Gastrocnemius medialis (tissue), 4 donors: Measurements from ENCODE around the gene CLSTN3. TPM values are rescaled to one million over a fixed set of nuclear protein-coding genes. Genes with fewer than 3 reads are reported as not detected.

Experiments used
- ATAC-seq, 2 donors: fragments of 150-250 bp; one replicate each; pipeline ENCODE4 v1.9.1; 2016
- DNase-seq, 2 donors: peaks; one replicate each; pipeline ENCODE4 v3.0.0-alpha.2; 2019
- H3K27ac ChIP-seq, 4 donors: fragments of 200-600 bp; sonication (generic); 1 replicate in 1 of 4; 2 replicates in 3 of 4; pipeline ENCODE4 v1.5.1; 2016 to 2018; ENCODE audit warnings: mild to moderate bottlenecking in 2 of 4, moderate library complexity in 1 of 4
- H3K27me3 ChIP-seq, 3 donors: fragments of 200-600 bp; sonication (generic) in 2 of 3; 1 replicate in 1 of 3; 2 replicates in 2 of 3; pipeline versions ENCODE4 v1.5.1 to v1.6.0; 2016 to 2019; ENCODE audit warnings: mild to moderate bottlenecking in 1 of 3, moderate library complexity in 1 of 3
- H3K36me3 ChIP-seq, 2 donors: fragments of 200-600 bp; sonication (generic) in 1 of 2; one replicate each; pipeline ENCODE4 v1.5.1; 2017 to 2018
- H3K4me1 ChIP-seq, 2 donors: fragments of 200-600 bp; sonication (generic) in 1 of 2; one replicate each; pipeline ENCODE4 v1.5.1; 2016 to 2017; ENCODE audit warnings: mild to moderate bottlenecking in 2 of 2
- H3K4me3 ChIP-seq, 4 donors: fragments of 200-600 bp; sonication (generic) in 3 of 4; 1 replicate in 1 of 4; 2 replicates in 3 of 4; pipeline ENCODE4 v1.5.1; 2016 to 2019; ENCODE audit warnings: mild to moderate bottlenecking in 2 of 4
- H3K9me3 ChIP-seq, 3 donors: fragments of 200-600 bp; sonication (generic) in 2 of 3; 1 replicate in 1 of 3; 2 replicates in 2 of 3; pipeline ENCODE4 v1.5.1; 2016 to 2019
- CTCF ChIP-seq, 5 experiments: fragments of 450-650 bp in 3 of 5; fragments of 200-600 bp in 2 of 5; sonication (generic) in 2 of 5; IDR thresholded peaks in 4 of 5; conservative IDR thresholded peaks in 1 of 5; 1 replicate in 4 of 5; 2 replicates in 1 of 5; pipeline ENCODE4 v1.5.1; 2016 to 2019; ENCODE audit warnings: antibody characterized with exemption in 5 of 5, mild to moderate bottlenecking in 3 of 5, moderate library complexity in 3 of 5
- POLR2A ChIP-seq, 2 donors: fragments of 450-650 bp; IDR thresholded peaks; one replicate each; pipeline ENCODE4 v1.6.1; 2017; ENCODE audit warnings: antibody characterized with exemption in 2 of 2, mild to moderate bottlenecking in 2 of 2, moderate library complexity in 2 of 2
- in situ Hi-C, 4 donors: fragments of 200-750 bp; cut with MboI; loops; one replicate each; pipeline versions ENCODE4 v1.15.0 to v1.8.0; 2017; ENCODE audit warnings: low sequenced_read_pairs in 4 of 4
- intact Hi-C: fragments of 100-400 bp; cut with DNase I; formaldehyde crosslinking; loops from one replicate; pipeline ENCODE4 v1.15.1; 2023; ENCODE audit warnings: low total_unique reads
- total RNA-seq, 4 donors: library from RNA; depleted of rRNA; stranded (reverse); fragments of >200 nt; gene quantifications; one replicate each; pipeline versions ENCODE4 v1.1.0 to v1.2.3, GENCODE V29; 2016

The CLSTN3 gene
- total RNA-seq, 4 donors from 2014 or later = 1.2 to 3.5 (median 2.4) TPM

- no peak for TF ChIP-seq CTCF (IDR thresholded peaks at IDR 0.05 in 4 of 5, conservative IDR thresholded peaks at IDR 0.05 in 1 of 5)
- TF ChIP-seq POLR2A (IDR thresholded peaks at IDR 0.05) = no peak
- ATAC-seq (no peak), DNase-seq (no peak)
- intact Hi-C loops = no loop called here
- no peak overlapping the region for H3K4me3 ChIP-seq
- H3K36me3 ChIP-seq = no peaks in the 10 kb centered on the region
- in situ Hi-C loops = no loop called here
- peaks cover 0 to 6% (median 0%) of the 10 kb centered on the region in 3 donors for H3K27me3 ChIP-seq
- no peak overlapping the region for H3K27ac ChIP-seq
- no peaks in the 10 kb centered on the region for H3K9me3 ChIP-seq
- H3K4me1 ChIP-seq = no peaks in the 10 kb centered on the region
Measured at GRCh38 chr12:7136071-7136470, 5.9 kb downstream of the CLSTN3 start.

DNA sequence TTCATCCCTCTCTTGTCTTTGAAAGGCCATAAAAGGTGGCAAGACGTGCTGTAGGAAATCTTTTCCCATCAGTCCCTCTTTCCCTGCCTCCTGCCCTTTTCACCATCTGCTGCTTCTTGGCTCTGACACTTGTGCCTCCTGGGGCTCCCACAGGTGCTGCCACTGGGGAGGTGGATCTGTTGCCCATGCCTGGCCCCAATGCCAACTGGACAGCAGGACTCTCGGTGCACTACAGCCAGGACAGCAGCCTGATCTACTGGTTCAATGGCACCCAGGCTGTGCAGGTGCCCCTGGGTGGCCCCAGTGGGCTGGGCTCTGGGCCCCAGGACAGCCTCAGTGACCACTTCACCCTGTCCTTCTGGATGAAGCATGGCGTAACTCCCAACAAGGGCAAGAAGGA lies 6.5 kb downstream of the CLSTN3 start:
- in situ Hi-C loops = no loop called here
- H3K4me3 ChIP-seq = no peak overlapping the region
- no peaks in the 10 kb centered on the region for H3K36me3 ChIP-seq
- no peak overlapping the region for H3K27ac ChIP-seq
- no peaks in the 10 kb centered on the region for H3K4me1 ChIP-seq
- TF ChIP-seq POLR2A (IDR thresholded peaks at IDR 0.05) = no peak
- TF ChIP-seq CTCF (IDR thresholded peaks at IDR 0.05 in 4 of 5, conservative IDR thresholded peaks at IDR 0.05 in 1 of 5) = no peak
- ATAC-seq (no peak), DNase-seq (no peak)
- peaks cover 0 to 4% (median 0%) of the 10 kb centered on the region in 3 donors for H3K27me3 ChIP-seq
- intact Hi-C loops = no loop called here
- no peaks in the 10 kb centered on the region for H3K9me3 ChIP-seq

DNA sequence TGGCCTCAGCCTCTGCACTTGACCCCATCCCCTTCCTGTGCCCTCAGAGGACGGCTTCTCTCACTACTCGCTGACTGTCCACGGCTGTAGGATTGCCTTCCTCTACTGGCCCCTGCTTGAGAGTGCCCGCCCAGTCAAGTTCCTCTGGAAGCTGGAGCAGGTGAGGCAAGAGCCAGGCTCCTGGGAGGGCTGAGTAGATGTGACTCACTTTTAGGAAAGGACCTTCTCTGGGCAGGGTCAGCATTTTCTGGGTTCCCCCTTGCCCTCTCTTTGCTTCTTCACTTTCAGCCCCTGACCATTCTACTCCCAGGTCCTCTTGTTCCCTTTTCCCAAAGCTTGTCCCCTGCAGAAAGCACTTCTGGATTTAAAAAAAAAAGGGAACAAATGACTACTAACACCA lies 7.7 kb downstream of the CLSTN3 start:
- H3K27me3 ChIP-seq = no peaks in the 10 kb centered on the region
- no peak overlapping the region for H3K27ac ChIP-seq
- intact Hi-C loops (no loop called here), in situ Hi-C loops (no loop called here)
- no peaks in the 10 kb centered on the region for H3K36me3 ChIP-seq
- no peaks in the 10 kb centered on the region for H3K4me1 ChIP-seq
- no peaks in the 10 kb centered on the region for H3K9me3 ChIP-seq
- TF ChIP-seq POLR2A (IDR thresholded peaks at IDR 0.05) (no peak), CTCF (IDR thresholded peaks at IDR 0.05 in 4 of 5, conservative IDR thresholded peaks at IDR 0.05 in 1 of 5) (no peak)
- DNase-seq (no peak), ATAC-seq (no peak)
- H3K4me3 ChIP-seq = no peak overlapping the region

DNA sequence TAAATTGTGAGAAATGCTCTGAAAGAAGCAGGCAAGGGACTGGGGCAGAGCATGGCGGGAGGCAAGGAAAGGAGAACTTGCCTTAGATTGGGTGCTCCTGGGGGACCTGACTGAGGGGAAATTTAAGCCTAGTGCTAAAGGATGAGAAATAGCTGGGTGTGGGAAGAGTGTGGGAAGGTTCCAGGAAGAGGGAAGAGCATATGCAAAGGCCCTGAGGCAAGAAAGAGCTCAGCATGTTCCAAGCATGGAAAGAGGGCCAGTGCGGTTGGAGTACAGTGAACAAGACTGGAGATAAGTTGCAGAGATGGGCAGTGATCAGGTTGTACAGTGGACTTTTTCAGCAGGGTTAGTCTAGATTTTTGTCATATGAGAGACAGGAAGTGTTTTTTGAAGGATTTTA lies 9.0 kb downstream of the CLSTN3 start:
- Histone ChIP-seq H3K27ac (no peak overlapping the region), H3K36me3 (no peaks in the 10 kb centered on the region), H3K4me1 (no peaks in the 10 kb centered on the region), H3K4me3 (no peak overlapping the region), H3K9me3 (no peaks in the 10 kb centered on the region), H3K27me3 (no peaks in the 10 kb centered on the region)
- in situ Hi-C loops = no loop called here
- TF ChIP-seq CTCF (IDR thresholded peaks at IDR 0.05 in 4 of 5, conservative IDR thresholded peaks at IDR 0.05 in 1 of 5) (no peak), POLR2A (IDR thresholded peaks at IDR 0.05) (no peak)
- intact Hi-C loops = no loop called here
- DNase-seq (no peak), ATAC-seq (no peak)

DNA sequence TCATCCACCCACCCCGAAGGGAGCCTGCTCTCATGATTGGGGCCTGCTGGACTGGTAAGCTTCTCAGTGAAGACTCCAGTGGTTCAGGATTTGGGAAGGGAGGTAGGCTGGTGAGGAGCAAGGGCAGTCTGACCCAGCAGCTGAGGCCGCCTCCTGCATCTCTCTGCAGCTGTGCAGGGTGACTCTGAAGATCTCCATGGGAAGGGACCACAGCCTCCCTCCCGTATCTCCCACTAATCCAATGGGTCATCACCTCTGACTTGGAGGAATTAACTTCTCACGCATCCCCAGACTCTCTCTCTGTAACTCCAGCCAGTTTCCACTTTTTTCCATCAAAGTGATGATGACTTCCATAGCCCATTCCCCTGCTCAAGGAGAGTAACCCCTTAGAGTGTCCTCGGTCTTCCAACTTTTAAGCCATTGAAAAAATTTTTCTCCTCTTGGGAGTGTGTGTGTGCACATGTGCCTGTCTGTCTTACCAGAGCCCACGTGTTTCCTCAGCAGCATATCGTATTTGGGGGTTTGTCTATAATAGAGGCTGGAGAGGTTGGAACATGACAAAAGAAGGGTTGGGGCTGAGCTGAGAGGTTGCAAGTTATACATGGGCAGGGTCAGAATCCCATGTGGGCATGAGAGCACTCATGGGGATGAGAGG lies 11.3 kb downstream of the CLSTN3 start:
- in situ Hi-C loops = no loop called here
- DNase-seq = no peak
- Histone ChIP-seq H3K36me3 (no peaks in the 10 kb centered on the region), H3K27me3 (no peaks in the 10 kb centered on the region), H3K4me1 (no peaks in the 10 kb centered on the region), H3K9me3 (no peaks in the 10 kb centered on the region), H3K4me3 (no peak overlapping the region), H3K27ac (no peak overlapping the region)
- intact Hi-C loops = loop anchor here (5.0 kb wide), 1 partner anchor 46 kb away; the partner anchor contains the start of gene PEX5
- ATAC-seq = no peak
- TF ChIP-seq POLR2A (IDR thresholded peaks at IDR 0.05) = no peak
- TF ChIP-seq CTCF (IDR thresholded peaks at IDR 0.05 in 4 of 5, conservative IDR thresholded peaks at IDR 0.05 in 1 of 5) = no peak
